SIG-M5 treated with dmso at 0.1 percent for 504 hours (cell line): ENCODE results near the gene ZFR2.
"Not testable (repeated sequence)": the region's sequence is repeated elsewhere in the genome, so short reads cannot be mapped to it uniquely, and the experiment has no call there.

Experiments used
- DNase-seq: peaks from one replicate; lab custom pipeline; 2025; ENCODE audit not compliant: unreplicated experiment; lab: John Stamatoyannopoulos, UW

ZFR2 gene

DNA sequence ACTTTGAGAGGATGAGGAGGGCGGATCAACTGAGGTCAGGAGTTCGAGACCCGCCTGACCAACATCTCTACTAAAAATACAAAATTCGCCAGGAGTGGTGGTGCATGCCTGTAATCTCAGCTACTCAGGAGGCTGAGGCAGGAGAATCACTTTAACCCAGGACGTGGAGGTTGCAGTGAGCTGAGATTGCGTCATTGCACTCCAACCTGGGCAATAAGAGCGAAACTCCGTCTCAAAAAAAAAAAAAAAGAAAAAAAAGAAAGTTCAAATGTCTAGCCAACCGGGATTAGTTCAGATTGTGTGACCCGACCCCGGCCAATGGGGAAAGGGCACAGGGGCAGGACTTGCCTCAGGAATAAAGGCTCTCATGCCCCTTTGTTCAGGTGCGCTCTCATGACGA is 5.9 kb upstream of the ZFR2 start:
- DNase-seq, result not testable (repeated sequence)

DNA sequence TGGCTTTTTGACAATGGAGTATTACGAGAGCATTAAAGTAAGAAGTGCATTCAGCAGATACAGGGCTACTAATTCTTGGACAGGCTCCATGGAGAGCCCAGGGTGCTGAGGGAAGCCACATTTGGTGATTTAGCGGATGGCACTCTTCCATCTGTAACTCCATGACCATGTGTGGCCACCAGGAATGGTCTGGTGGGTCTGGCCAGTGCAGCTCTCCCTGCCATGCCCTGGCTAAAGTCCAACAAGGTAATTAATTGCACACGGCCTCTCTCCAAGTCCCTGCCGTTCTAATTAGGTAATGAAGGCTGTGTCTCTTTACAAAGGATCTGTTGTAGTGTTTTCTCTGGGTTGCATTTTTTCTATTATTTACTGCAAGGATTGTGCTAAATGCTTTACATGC is 4.3 kb upstream of the ZFR2 start:
- no peak for DNase-seq

DNA sequence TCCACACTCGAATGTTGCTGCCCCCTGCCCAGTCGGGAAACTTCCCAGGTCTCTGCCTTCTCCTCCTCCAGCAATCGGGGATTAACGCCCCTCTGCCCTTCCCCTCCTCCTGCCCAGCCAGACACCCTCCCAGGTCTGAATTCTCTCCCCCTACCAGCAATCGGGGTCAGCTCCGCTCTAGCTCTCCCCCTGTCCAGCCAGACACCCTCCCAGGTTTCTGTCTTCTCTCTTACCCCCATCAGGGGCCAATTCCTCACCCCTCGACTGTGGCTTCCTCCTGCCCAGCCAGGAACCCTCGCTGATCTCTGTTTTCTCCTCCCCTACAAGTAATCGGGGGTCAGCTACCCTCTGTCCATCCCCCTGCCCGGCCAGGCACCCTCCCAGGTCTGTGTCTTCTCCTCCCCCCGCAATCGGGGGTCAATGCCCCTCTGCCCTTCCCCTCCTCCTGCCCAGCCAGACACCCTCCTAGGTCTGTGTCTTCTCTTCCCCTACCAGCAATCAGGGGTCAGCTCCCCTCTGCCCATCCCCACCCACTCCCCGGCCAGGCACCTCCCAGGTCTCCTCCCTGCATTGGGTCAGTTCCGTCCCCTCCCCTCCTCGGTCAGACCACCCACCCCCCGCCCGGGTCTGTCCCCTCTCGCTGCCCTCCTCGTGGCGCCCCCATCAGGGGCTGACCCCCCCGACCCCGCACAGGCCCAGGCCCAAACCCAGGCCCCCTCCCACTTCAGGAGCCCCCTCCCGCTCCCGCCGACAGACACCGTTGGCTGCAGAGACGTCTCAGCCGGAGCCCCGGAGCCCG is 668 bp downstream of the ZFR2 start:
- no peak for DNase-seq

DNA sequence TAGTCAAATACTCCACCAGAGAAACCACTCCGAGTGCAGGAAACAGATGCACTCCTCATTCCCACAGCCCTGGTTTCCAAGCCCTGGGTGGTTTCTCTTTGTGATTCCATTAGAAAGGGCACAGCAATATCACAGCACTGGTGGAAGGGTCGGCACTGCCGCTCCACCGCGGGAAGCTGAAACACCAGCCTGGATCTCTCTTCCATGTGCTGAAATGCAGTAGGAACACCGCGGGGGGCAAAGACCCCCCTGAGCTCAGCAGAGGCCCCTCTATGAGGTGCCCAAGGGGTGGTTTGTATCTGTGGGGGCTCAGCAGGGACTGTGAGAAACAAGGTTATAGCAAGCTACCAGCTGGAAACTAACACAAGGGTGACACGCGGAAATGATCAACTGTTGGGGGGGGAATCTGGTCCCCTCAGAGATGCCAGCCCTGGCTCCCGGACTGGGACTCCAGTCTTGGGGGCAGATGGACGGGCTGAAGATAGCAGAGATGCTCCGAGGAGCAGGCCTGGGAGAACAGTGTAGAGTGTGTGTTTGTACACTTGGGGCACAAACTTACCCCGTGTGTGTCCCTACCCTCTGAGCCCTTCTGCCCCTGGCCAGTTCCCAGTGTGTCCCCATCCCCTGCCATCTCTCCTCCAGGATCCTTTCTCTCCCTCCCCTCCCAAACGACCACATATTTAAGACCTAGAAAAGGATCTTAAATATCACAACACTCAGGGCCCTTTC is 1.8 kb downstream of the ZFR2 start:
- DNase-seq, result no peak

DNA sequence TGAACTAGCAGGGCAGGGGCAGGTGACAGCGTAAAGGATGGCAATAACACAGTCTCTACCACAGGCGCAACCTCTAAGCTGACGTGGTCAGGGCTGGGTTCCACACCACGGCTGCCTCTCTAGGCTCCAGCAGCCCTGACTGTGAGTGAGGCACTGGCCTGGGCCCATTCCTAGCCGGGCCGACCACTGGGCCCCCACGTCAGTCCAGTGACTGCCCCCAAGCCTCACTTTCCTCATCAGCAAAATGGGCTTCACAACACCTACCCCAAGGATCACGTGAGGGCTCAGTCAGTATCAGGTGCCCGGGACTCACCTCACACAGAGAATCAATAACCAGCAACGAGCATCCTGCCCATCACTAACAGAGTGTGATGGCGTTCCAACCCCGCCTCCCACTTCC is 5.2 kb downstream of the ZFR2 start:
- no peak for DNase-seq

DNA sequence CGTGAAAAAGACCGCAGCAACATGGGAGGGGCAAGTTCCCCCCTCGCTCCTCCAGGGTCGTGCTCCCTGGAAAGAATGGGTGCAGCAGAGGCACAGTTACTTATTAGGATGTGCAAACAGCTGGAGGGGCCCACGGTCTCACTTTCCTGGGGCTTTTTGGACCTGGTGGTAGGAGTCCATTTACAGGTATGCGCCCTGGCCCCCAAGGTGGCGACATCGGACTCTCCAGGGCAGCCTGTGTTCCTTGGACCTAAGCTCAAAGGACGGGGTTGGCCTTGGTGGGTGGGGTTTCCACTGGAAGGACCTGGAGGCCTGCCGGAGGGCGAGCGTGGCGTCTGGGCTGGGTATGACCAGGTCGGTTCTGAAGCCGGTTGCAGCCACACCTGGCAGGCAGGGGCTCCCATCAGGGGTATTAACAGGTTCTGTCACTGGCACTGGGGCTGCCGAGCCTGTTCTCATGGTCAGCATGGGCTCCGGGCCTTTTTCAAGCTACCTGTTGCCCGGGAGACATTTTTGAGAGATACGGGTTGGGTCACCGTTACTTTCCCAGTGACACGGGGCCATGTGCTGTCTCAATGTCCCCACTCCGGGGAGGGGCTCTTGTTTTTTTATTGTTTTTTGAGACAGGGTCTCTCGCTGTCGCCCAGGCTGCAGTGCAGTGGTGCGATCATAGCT is 5.9 kb downstream of the ZFR2 start:
- no peak for DNase-seq

DNA sequence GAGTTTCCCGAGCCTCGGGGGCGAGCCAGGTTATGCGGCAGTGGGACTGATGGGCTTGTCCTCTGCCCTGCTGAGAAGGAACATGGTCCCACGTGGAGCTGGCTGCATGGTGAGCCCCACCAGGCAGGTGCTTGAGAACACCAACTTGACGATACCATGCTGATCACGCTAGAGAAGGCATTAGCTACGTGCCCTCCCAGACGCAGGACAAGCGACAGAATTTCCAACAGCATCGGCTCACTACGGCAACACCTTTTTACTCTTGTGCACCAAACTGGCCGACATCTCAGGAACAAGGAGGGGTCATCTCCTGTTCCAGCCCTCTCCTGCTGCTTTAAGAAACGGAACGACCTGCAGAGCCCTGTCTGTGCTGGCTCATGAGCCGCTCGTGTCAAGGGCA is 8.3 kb downstream of the ZFR2 start:
- DNase-seq, result no peak

DNA sequence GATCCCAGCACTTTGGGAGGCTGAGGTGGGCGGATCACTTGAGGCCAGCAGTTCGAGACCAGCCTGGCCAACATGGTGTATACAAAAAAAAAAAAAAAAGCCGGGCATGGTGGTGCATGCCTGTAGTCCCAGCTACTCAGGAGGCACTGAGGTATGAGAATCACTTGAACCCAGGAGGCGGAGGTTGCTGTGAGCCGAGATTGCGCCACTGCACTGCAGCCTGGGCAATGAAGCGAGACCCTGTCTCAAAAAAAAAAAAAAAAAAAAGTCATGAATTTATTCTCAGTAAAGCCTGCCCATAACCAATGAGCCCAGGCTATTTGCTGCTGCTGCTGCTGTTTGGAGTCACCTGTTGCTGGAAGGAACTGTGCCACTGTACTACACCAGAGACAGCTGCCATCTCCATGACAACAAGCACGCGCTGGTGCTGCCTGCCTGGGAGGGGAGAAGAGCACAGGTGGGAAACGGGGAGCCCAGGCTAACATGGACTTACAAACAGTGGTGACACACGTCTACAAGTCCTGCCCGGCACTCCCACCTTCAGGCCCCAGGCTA is 11.3 kb downstream of the ZFR2 start:
- no peak for DNase-seq

DNA sequence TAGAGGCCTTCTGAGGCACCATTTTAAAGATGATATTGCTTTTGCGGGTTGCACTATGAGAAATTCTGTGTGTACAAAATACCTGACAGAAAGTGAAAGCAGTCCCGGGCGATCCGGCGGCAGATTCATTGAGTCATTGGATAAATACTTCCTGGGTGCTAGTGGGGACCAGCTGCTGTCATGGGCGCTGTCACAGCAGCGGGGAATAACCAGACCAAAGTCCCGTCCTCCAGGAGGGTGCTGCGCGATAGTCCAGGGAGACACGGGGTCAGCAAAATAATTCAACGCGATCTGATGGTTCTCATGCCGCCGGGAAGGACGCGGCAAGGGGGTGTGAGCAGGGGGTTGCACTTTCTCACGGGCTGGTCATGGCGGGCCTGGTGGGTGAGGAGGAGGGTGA is 13.5 kb downstream of the ZFR2 start:
- no peak for DNase-seq

DNA sequence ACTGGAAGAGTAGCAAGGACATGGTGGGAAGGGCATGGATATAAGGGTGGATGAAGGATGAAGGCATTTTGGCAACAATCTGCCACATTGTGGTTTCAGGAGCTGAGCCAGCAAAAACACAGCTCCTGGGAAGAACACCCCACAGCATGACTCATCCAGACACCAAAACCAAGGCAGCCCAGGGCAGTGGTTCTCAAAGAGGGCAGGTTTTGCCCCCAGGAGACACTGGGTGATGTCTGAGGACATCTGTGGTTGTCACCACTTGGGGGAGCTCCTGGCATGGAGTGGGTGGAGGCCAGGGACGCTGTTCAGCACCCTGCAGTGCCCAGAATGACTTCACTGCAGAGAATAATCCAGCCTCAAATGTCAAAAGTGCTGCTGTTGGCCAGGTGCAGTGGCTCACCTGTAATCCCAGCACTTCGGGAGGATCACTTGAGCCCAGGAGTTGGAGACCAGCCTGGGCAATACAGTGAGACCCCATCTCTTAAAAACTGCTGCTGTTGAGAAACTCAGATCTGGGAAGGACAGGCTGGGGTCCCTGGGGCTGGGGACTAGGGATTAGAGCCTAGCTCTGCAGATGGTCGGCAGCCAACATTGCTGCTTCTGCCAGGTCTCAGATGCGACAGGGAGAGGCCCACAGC is 16.1 kb downstream of the ZFR2 start:
- peak; percentile 57 for DNase-seq

DNA sequence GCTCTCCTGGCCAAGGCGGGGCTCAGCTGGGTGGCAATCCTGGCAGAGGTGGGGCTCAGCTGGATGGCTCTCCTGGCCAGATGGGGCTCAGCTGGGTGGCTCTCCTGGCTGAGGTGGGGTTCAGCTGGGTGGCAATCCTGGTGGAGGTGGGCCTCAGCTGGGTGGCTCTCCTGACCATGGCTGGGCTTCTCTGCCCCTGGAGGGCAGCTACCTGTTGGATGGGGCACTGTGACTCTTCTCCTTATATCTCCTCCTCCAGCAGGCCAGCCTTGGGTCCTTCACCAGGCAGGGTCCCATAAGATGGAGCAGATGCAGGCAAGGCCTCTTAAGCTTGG is 16.7 kb downstream of the ZFR2 start:
- DNase-seq, result no peak

DNA sequence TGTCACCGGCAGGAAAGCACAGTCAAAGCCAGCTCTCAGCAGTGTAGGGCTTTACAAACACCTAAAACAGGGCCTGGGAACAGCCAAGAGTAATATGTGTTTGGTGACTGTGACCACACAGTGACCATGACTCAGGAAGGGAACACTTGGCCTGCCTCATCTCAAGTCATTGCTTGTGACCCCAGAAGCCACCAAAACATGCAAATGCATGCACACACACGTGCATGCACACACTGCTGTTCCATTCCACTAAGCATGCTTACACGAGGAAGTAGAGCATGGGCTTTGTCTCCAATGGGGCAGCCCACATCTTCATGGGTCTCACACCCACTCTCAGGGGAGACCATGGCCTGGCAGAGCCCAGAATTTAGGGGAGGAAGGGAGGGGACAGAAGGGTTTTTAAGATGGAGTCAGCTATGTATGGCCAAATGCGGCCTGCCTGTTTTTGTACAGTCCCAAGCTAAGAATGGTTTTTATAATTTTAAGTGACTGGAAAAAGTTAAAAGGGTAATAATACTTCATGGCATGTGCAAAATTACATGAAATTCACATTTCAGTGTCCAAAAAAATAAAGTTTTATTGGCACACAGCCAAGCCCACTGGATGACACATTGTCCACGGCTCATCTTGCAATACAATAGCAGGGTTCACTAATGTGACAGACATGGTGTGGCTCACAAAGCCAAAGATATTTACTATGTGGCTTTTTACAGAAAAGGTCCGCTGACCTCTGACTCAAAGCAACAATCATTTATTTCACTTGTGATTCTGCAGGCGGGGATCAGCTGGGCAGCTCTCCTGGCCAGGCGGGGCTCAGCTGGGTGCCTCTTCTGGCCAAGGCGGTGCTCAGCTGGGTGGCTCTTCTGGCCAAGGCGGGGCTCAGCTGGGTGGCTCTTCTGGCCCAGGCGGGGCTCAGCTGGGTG is 17.3 kb downstream of the ZFR2 start:
- no peak for DNase-seq

DNA sequence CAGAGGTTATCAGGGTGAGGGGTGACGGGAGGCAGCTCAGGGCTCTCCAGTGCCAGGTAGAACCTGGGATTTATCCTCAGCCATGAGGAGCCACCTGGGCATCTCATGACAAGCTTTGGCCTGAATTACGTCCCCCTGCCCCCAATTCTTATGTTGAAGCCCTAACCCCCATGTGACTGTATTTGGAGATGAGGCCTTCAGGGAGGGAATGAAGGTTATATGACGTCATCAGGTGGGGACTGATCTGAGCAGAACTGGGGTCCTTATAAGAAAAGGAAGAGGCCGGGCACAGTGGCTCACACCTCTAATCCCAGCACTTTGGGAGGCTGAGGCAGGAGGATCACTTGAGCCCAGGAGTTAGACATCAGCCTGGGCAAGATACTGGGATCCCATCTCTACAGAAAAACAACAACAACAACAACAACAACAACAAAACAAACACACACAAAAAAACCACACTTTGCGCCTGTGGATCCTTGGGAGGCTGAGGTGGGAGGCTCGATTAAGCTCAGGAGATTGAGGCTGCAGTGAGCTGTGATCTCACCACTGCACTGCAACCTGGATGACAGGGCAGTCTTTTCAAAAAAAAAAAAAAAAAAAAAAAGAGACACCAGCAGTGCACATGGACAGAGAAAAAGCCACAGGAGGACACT is 18.4 kb downstream of the ZFR2 start:
- no peak for DNase-seq

DNA sequence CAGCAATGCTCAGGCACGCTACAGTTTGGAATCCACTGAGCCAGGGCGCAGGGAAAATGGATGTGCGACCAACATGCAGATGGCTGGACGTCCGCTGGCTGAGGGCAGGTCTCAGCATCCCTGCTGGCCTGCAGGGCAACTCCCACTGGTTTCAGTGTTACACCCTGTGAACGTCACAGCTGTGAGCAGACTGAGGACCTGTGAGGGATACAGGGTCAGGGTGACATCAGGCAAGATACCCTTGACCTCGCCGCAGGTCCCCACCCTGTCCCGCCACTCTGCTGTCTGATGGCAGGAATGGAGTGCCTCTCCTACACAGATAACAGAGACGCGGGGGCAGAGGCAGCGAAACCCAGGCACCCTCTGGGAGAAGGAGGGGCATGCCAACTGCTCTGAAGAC is 19.1 kb downstream of the ZFR2 start:
- DNase-seq, result no peak

DNA sequence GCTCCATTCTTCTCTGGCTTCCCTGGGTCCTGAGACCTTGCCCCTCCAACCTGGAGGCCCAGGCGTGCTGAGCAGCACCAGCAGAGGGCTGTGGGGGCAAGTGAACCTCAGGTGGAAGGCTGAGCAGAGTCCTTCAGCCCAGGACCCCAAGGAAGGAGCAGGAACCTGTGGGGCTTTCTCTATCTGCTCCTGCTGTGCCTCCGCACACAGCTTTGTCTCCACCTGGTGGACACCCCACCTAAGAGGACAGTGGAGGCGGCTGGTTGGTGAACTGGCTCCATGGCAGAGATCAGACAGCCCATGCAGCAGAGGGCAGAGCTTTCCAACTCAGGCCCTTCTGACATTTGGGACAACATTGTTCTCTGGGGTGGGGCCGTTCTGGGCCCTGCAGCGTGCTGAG is 19.7 kb downstream of the ZFR2 start:
- DNase-seq, result peak; percentile 51

DNA sequence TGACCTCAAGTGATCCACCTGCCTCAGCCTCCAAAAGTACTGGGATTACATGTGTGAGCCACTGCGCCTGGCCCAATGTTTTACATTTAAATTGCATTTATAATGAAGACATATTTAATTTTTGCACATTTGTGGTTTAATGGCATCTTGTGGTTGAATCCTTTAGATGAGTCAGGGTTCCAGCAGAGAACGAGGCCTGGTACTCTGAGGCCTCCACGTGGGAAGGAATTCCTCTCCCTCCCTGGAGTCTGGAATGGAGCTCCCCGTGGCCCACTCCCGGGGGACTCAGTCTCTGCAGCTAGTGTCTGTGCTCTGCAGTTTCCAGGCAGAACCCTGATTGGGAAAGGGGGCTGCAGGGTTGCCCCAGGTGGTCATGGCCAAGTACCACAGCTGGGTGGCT is 24.2 kb downstream of the ZFR2 start:
- DNase-seq, result no peak

DNA sequence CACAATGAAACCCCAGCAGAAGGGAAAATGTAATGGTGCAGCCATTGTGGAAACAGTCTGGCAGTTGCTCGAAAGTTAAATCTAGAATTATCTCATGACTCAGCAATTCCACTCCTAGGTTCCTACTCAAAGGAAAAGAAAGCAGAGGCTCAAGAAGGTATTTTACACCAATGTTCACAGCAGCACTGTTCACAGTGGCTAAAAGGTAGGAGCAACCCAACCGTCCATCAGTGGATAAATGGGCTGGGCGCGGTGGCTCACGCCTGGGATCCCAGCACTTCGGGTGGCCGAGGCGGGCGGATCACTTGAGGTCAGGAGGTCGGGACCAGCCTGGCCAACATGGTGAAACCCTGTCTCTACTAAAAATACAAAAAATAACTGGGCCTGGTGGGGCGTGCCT is 25.9 kb downstream of the ZFR2 start:
- no peak for DNase-seq

DNA sequence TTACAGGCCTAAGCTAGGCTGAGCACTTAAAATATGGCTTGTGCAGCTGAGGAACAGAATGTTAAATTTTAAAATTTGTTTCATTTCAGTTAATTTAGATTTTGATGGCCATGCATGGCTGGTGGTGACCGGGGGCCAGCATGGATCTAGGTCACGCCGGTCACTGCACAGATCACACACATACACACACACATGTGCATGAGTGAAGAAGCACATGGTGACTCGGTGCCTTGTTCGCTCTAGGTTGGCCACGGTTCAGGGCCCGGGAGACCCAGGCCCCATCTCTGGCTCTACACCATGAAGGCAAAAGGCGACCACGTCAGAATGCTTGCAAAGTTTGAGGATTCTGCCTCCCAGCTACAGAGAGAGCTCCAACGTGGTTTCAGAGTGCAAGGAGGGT is 28.0 kb downstream of the ZFR2 start:
- no peak for DNase-seq

DNA sequence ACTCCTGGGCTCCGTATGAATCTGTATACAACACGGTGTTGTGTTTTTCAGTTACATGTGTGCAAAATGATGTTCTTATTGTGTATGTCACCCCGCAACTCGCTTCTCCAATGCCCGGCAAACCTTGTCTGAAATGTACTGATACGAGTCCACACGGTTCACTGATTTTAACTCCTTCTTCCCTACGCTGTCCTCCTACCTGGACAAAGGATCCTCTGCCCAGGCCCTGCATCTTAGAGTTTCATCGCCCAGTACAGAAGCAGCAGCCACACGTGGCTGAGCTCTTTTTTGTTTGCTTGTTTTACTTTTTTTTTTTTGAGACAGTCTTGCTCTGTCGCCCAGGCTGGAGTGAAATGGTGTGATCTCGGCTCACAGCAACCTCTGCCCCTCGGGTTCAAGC is 28.9 kb downstream of the ZFR2 start:
- no peak for DNase-seq

DNA sequence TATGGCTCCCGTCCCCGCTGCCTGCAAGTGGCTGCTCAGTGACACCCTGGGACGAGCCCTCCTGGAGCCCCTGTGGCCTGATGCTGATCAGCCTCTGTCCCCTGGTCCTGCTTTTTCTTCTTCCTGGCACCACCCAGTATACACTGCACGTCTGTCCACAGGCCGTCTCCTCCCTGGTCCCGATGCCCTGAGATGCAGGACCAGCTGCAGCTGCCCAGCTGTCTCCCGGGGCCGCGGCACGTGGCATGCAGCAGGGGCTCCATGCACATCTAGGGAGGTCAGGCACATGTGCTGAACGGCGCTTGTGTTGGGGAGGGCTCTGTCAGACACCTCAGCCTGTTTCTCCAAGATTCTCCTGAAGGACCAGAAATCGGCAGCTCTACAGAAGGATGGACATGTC is 30.2 kb downstream of the ZFR2 start:
- DNase-seq, result no peak
